ENCODE results near the gene RBM20. TPM values are rescaled to one million over a fixed set of nuclear protein-coding genes. Genes with fewer than 3 reads are reported as not detected.

The RBM20 gene
- total and polyA plus RNA-seq, 7 donors, result 0.23 to 7.8 (median 5.4) TPM; not detected in 1

DNA sequence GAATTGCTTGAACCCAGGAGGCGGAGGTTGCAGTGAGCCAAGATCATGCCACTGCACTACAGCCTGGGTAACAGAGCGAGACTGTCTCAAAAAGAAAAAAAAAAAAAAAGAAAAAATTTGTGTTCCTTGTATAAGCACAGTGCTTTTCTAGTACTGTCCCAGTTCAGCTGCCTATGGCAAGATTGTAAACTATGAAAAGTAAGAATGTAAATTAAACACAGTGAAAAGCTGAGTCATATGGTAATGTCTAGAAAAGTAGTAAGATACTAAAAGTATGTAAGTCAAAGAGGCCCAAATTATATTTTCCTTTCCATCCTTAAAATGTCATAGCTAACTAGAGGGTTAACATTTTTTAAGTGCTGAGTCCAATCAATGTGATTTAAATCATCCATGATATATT, 42.8 kb downstream of the RBM20 start:
- Histone ChIP-seq H3K4me3 (no peak overlapping the region), H3K27ac (peak overlapping the region in 1 of 4 donors; percentile 22), H3K36me3 (no peaks in the 10 kb centered on the region), H3K4me1 (peaks cover 0 to 14% (median 6%) of the 10 kb centered on the region in 4 donors), H3K9me3 (peaks cover 0 to 1% (median under 1%) of the 10 kb centered on the region in 4 donors), H3K27me3 (no peaks in the 10 kb centered on the region)
- intact Hi-C loops (cut with DNase I), result no loop called here
- DNase-seq, result no peak
- 95 to 99% methylated on average over 2 of the region's 2 CpGs for WGBS, 2 donors
- TF ChIP-seq POLR2A (IDR thresholded peaks at IDR 0.05), result no peak
- no peak for TF ChIP-seq EP300 (IDR thresholded peaks at IDR 0.05)
- TF ChIP-seq, protein P1, sequence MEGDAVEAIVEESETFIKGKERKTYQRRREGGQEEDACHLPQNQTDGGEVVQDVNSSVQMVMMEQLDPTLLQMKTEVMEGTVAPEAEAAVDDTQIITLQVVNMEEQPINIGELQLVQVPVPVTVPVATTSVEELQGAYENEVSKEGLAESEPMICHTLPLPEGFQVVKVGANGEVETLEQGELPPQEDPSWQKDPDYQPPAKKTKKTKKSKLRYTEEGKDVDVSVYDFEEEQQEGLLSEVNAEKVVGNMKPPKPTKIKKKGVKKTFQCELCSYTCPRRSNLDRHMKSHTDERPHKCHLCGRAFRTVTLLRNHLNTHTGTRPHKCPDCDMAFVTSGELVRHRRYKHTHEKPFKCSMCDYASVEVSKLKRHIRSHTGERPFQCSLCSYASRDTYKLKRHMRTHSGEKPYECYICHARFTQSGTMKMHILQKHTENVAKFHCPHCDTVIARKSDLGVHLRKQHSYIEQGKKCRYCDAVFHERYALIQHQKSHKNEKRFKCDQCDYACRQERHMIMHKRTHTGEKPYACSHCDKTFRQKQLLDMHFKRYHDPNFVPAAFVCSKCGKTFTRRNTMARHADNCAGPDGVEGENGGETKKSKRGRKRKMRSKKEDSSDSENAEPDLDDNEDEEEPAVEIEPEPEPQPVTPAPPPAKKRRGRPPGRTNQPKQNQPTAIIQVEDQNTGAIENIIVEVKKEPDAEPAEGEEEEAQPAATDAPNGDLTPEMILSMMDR (IDR thresholded peaks at IDR 0.05), result no peak
- TF ChIP-seq POLR2AphosphoS5 (IDR thresholded peaks at IDR 0.05), result no peak

DNA sequence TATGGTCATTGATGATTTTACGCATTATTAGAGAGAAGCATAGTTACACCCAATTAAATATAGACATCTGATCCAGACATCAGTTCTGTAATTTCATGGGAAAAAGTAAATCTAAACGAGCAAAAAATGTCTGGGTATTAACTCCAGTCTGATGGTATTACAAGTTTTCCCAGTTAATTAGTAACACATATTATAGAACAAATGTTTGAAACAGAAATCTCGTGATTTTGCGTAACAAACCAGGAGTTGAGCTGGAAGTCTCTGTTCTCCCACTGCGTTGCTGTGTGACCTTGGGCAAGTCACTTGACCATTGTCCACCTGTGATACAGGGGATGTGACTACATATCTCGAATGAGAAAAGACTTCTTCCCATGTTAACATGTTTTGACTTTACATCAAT, 43.3 kb downstream of the RBM20 start:
- intact Hi-C loops (cut with DNase I), result no loop called here
- TF ChIP-seq EP300 (IDR thresholded peaks at IDR 0.05), result no peak
- no peak for DNase-seq
- Histone ChIP-seq H3K27me3 (no peaks in the 10 kb centered on the region), H3K36me3 (no peaks in the 10 kb centered on the region), H3K4me3 (no peak overlapping the region), H3K9me3 (peaks cover 0 to 5% (median 2%) of the 10 kb centered on the region in 4 donors), H3K4me1 (peaks cover 0 to 14% (median 6%) of the 10 kb centered on the region in 4 donors), H3K27ac (peak overlapping the region in 1 of 4 donors; percentile 22)
- WGBS, 2 donors, result 60 to 78% methylated on average over 6 of the region's 6 CpGs

- no peak for DNase-seq
- TF ChIP-seq EP300 (IDR thresholded peaks at IDR 0.05) (no peak), POLR2AphosphoS5 (IDR thresholded peaks at IDR 0.05) (no peak), POLR2A (IDR thresholded peaks at IDR 0.05) (no peak)
- TF ChIP-seq, protein P1 (IDR thresholded peaks at IDR 0.05), result no peak
- WGBS, 2 donors, result 80 to 84% methylated on average over 2 of the region's 2 CpGs
- Histone ChIP-seq H3K36me3 (no peaks in the 10 kb centered on the region), H3K4me1 (peaks cover 0 to 11% (median 4%) of the 10 kb centered on the region in 4 donors), H3K4me3 (no peak overlapping the region), H3K27ac (no peak overlapping the region), H3K27me3 (no peaks in the 10 kb centered on the region), H3K9me3 (peaks cover 0 to 5% (median 3%) of the 10 kb centered on the region in 4 donors)
- intact Hi-C loops (cut with DNase I), result no loop called here
Measured at GRCh38 chr10:110691139-110691538, 47.0 kb downstream of the RBM20 start.

GRCh38 chr10:110694263-110694662, 50.1 kb downstream of the RBM20 start:
- intact Hi-C loops (cut with DNase I), result no loop called here

GRCh38 chr10:110694820-110695538, 50.8 kb downstream of the RBM20 start:
- no peaks in the 10 kb centered on the region for H3K27me3 ChIP-seq
- 79 to 81% methylated on average over 5 of the region's 5 CpGs for WGBS, 2 donors
- intact Hi-C loops (cut with DNase I), result loop anchor here (5.0 kb wide), 1 partner anchor 53 kb away; the partner anchor contains the start of gene RBM20

More at GRCh38 chr10:110694263-110694662, 50.1 kb downstream of the RBM20 start:
- H3K4me3 ChIP-seq, result no peak overlapping the region
- no peak for DNase-seq
- H3K9me3 ChIP-seq, result peaks cover 0 to 5% (median 3%) of the 10 kb centered on the region in 4 donors
- no peaks in the 10 kb centered on the region for H3K27me3 ChIP-seq
- H3K36me3 ChIP-seq, result no peaks in the 10 kb centered on the region
- H3K4me1 ChIP-seq, result peaks cover 0 to 12% (median 6%) of the 10 kb centered on the region in 4 donors
- 74 to 84% methylated on average over 1 of the region's 1 CpG for WGBS, 2 donors
- TF ChIP-seq POLR2AphosphoS5 (IDR thresholded peaks at IDR 0.05) (no peak), EP300 (IDR thresholded peaks at IDR 0.05) (no peak), POLR2A (IDR thresholded peaks at IDR 0.05) (no peak)
- TF ChIP-seq, protein P1 (IDR thresholded peaks at IDR 0.05), result no peak
- no peak overlapping the region for H3K27ac ChIP-seq

More at GRCh38 chr10:110694820-110695538, 50.8 kb downstream of the RBM20 start:
- peaks cover 0 to 5% (median 3%) of the 10 kb centered on the region in 4 donors for H3K9me3 ChIP-seq
- TF ChIP-seq POLR2AphosphoS5 (IDR thresholded peaks at IDR 0.05) (no peak), POLR2A (IDR thresholded peaks at IDR 0.05) (no peak)
- H3K4me1 ChIP-seq, result peaks cover 0 to 19% (median 14%) of the 10 kb centered on the region in 4 donors
- no peak for DNase-seq
- H3K4me3 ChIP-seq, result no peak overlapping the region
- H3K36me3 ChIP-seq, result no peaks in the 10 kb centered on the region
- no peak overlapping the region for H3K27ac ChIP-seq

Measured in sigmoid colon (tissue), 7 donors.